GM19043 (cell line): ENCODE data around the gene POLR1C.
"Not testable (repeated sequence)": the region's sequence is repeated elsewhere in the genome, so short reads cannot be mapped to it uniquely, and the experiment has no call there.

Source experiments
- ATAC-seq: cut with Tn5 transposase; IDR thresholded peaks from one replicate; pipeline ENCODE4 v1.9.1; 2021; ENCODE audit warnings: low read depth; ENCODE audit not compliant: unreplicated experiment

POLR1C gene

DNA sequence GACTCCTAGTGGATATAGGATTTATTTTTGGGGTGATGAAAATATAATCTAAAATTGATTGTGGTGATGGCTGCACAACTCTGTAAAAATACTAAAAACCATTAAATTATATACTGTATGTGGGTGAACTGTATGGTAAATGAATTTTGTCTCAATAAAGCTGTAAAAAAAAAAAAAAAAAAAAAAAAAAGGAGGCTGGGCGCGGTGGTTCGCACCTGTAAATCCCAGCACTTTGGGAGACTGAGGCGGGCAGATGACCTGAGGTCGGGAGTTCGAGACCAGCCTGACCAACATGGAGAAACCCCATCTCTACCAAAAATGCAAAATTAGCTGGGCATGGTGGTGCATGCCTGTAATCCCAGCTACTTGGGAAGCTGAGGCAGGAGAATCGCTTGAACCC is 40.7 kb downstream of the POLR1C start:
- not testable (repeated sequence) for ATAC-seq

DNA sequence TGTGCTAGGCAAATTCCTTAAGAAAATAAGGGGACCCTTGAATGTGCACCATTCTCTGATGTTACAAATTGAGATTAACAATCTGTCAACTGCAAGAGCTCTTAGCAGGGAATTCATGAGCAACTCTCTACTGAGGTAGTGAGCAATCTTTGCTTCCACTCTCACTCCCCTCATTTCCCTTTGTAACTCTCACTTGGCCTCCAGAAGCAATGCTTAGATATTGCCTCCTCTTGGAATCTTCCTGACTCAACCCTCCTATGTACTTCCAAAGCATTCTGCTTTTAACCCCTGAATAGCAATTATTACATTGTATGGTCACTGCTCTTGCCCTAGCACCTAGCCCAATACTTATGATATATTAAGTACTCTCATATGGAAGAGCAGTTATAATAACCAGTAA is 42.4 kb downstream of the POLR1C start:
- ATAC-seq, result no peak

DNA sequence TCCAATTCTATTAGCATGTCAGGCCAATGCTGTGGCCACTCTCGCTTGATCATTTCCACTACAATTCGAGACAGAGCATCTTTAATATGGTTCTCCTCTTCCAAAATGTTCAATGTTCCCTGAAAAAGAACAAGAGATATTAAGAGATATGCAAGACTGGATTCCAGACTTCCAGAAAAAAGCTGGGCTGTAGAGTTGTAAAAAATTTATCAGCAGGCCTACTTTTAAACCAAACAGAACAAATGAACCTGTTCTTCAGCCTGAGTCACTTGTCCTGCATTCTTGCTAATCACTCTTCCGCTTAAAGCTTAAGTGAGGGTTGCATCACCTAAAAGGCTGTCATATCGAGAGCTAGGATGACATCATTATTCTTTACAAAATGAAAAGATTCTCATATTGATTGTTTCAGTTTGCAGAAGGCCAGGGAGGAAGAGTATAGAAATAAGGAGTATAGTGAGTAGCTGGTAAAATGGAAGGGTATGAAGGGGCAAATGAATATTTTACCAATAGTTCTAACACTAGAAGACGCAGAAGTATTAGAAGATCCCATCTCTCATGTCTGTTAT is 54.1 kb downstream of the POLR1C start:
- no peak for ATAC-seq
